SH-SY5Y (cell line): Measurements from ENCODE around the gene CHD9.

Experiments used
- GATA2 ChIP-seq: IDR thresholded peaks from 2 replicates; pipeline ENCODE4 v1.6.1; 2011; ENCODE audit warnings: mild to moderate bottlenecking, low read depth, low read length
- GATA3 ChIP-seq: IDR thresholded peaks from 2 replicates; pipeline ENCODE4 v1.6.1; 2011; ENCODE audit warnings: low read depth, mild to moderate bottlenecking, low read length, moderate library complexity

DNA sequence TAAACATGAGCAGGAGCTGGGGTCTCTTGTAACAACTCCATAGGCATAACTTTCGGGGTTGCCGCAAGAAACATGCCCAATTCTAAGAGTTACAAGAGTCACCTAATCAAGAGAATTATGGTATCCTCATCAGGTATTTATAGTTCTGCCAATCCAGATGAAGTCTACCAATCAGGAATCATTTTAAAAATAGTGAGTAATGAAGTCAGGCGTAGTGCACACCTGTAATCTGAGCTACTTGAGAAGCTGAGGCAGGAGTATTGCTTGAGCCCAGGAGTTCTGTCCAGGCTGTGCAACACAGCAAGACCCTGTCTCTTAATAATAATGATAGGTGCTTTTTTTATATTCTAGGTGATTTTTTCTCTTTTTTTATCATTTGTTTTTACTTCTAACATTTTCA, 251.0 kb downstream of the CHD9 start:
- no peak for TF ChIP-seq GATA3
- TF ChIP-seq GATA2, result no peak
